Fibroblast of peridontal ligament (primary cell): ENCODE measurements around the gene MNT.

ENCODE experiments used
- DNase-seq: peaks from one replicate; pipeline ENCODE4 v3.0.0-alpha.2; 2010; ENCODE audit errors: extremely low read depth

Gene MNT

GRCh38 chr17:2396192-2396567, 4.7 kb downstream of the MNT start:
- no peak for DNase-seq

- peak; percentile 42 for DNase-seq
These were observed 5.3 kb downstream of the MNT start for GRCh38 chr17:2395258-2396181.

- no peak for DNase-seq
These were observed 6.1 kb downstream of the MNT start for GRCh38 chr17:2394775-2395201.

GRCh38 chr17:2393954-2394749, 6.7 kb downstream of the MNT start:
- no peak for DNase-seq

- peak; percentile 67 for DNase-seq
These were observed 7.5 kb downstream of the MNT start for GRCh38 chr17:2393174-2393953.

GRCh38 chr17:2392252-2393173, 8.3 kb downstream of the MNT start:
- DNase-seq: peak; percentile 87

- no peak for DNase-seq
These were observed 9.1 kb downstream of the MNT start for GRCh38 chr17:2391597-2392251.

GRCh38 chr17:2390199-2390836, 10.5 kb downstream of the MNT start:
- DNase-seq: peak; percentile 38

- no peak for DNase-seq
These were observed 12.2 kb downstream of the MNT start for GRCh38 chr17:2388683-2389055.

GRCh38 chr17:2388020-2388682, 12.7 kb downstream of the MNT start:
- DNase-seq: no peak

- no peak for DNase-seq
These were observed 13.5 kb downstream of the MNT start for GRCh38 chr17:2387086-2388019.

GRCh38 chr17:2386400-2387085, 14.3 kb downstream of the MNT start:
- DNase-seq: no peak

- no peak for DNase-seq
These were observed 15.3 kb downstream of the MNT start for GRCh38 chr17:2385240-2386210.

GRCh38 chr17:2384439-2385127, 16.3 kb downstream of the MNT start:
- no peak for DNase-seq

- DNase-seq: no peak
These were observed 17.2 kb downstream of the MNT start for GRCh38 chr17:2383628-2384167.
